Left cardiac atrium (tissue), 4 donors: ENCODE measurements around the gene NDUFB1. TPM values are rescaled to one million over a fixed set of nuclear protein-coding genes. Genes with fewer than 3 reads are reported as not detected.
A peak's percentile ranks its signal among the peaks of the same experiment; 100 is the strongest.

Experiments used
- ATAC-seq, 2 donors: fragments of 200-7000 bp; cut with Tn5 transposase; one replicate each; pipeline ENCODE4 v1.9.1; 2020; ENCODE audit warnings: mild to moderate bottlenecking in 2 of 2, moderate library complexity in 2 of 2
- DNase-seq: peaks from one replicate; pipeline ENCODE4 v3.0.0-alpha.2; 2020
- intact Hi-C, 2 donors: fragments of 100-400 bp; cut with DNase I; formaldehyde crosslinking; loops; one replicate each; pipeline versions ENCODE4 v1.14.1 to v1.15.1; 2022 to 2023
- long read RNA-seq: library from polyadenylated mRNA; unstranded; transcript quantifications from one replicate; pipeline ENCODE4 v2.0.0, GENCODE V29; 2021
- total RNA-seq, 2 donors: library from RNA; stranded (reverse); fragmentation: NEBNext Ultra II Directional; extraction: Animal tissue kit (Norgen Biotek cat#: 25700); gene quantifications; one replicate each; pipeline ENCODE4 v1.2.1, GENCODE V29; 2021
- donor health status: DM: no; HTN: yes; CAD: no.
- donor health status: DM: no; HTN: yes; CAD: no; lungs with severe emphysema.
- donor health status: DM: yes; HTN: yes; CAD: no.
- donor health status: Dilated cardiomyopathy.

NDUFB1 gene
- total RNA-seq: 100 to 1,000 TPM; 436 to 539 TPM
- long read RNA-seq, transcript NDUFB1-201 (3 exons, 528 nt): major isoform, 11 of 13 reads
- long read RNA-seq, partial matches to known transcripts: 1 of 13 reads
- long read RNA-seq, other reads (novel, unspliced or antisense): 0 of 13 reads

- intact Hi-C loops: no loop called here
- peak; percentile 91 for DNase-seq
- peak; percentile 93 for ATAC-seq
These were observed at the start of gene NDUFB1, which contains the start of gene CPSF2 for GRCh38 chr14:92121670-92122350. Gene NDUFB1 (minus strand): TSS chr14:92121706. CDS start chr14:92117637, 4,069 bp downstream. Gene CPSF2 (plus strand): TSS chr14:92121969. CDS start chr14:92130985, 9,016 bp downstream.

GRCh38 chr14:92164958-92165357 lies 43.5 kb upstream of the NDUFB1 start:
- ATAC-seq: no peak
- DNase-seq: no peak
- intact Hi-C loops: no loop called here

- DNase-seq (no peak), ATAC-seq (no peak)
- intact Hi-C loops: no loop called here
These were observed 40.0 kb upstream of the NDUFB1 start for GRCh38 chr14:92161521-92161920.

- intact Hi-C loops: no loop called here
- DNase-seq: no peak
- ATAC-seq: peak; percentile 63 to 72
These were observed 39.1 kb upstream of the NDUFB1 start for GRCh38 chr14:92160619-92161018.

GRCh38 chr14:92154283-92154942 lies 32.9 kb upstream of the NDUFB1 start:
- ATAC-seq: no peak
- intact Hi-C loops: no loop called here
- DNase-seq: no peak

- DNase-seq (no peak), ATAC-seq (no peak)
- intact Hi-C loops: no loop called here
These were observed 32.1 kb upstream of the NDUFB1 start for GRCh38 chr14:92153581-92153980.

- no peak for ATAC-seq
- DNase-seq: no peak
- intact Hi-C loops: loop anchor here in 1 of 2 donors (10.0 kb wide), 1 partner anchor 310 kb away; no protein-coding TSS in a partner anchor
These were observed 23.2 kb upstream of the NDUFB1 start for GRCh38 chr14:92144708-92145107.

GRCh38 chr14:92143962-92144361 lies 22.5 kb upstream of the NDUFB1 start:
- intact Hi-C loops: loop anchor here in 1 of 2 donors (10.0 kb wide), 1 partner anchor 311 kb away; no protein-coding TSS in a partner anchor
- DNase-seq: no peak
- no peak for ATAC-seq

- DNase-seq (no peak), ATAC-seq (no peak)
- intact Hi-C loops: loop anchor here in 1 of 2 donors (10.0 kb wide), 1 partner anchor 311 kb away; no protein-coding TSS in a partner anchor
These were observed 21.8 kb upstream of the NDUFB1 start for GRCh38 chr14:92143309-92143708.

- DNase-seq (no peak), ATAC-seq (no peak)
- intact Hi-C loops: loop anchor here in 1 of 2 donors (10.0 kb wide), 1 partner anchor 550 kb away; no protein-coding TSS in a partner anchor
These were observed 13.8 kb upstream of the NDUFB1 start for GRCh38 chr14:92135269-92135668.

- DNase-seq (no peak), ATAC-seq (no peak)
- intact Hi-C loops: loop anchor here in 1 of 2 donors (10.0 kb wide), 1 partner anchor 550 kb away; no protein-coding TSS in a partner anchor
These were observed 12.9 kb upstream of the NDUFB1 start for GRCh38 chr14:92134456-92134855.

GRCh38 chr14:92122761-92123160 lies 1.3 kb upstream of the NDUFB1 start:
- intact Hi-C loops: no loop called here
- DNase-seq: no peak
- no peak for ATAC-seq

- intact Hi-C loops: no loop called here
- ATAC-seq (peak; percentile 50 to 55), DNase-seq (no peak)
These were observed 808 bp upstream of the NDUFB1 start for GRCh38 chr14:92122351-92122677.

GRCh38 chr14:92121207-92121669 lies 268 bp downstream of the NDUFB1 start:
- DNase-seq: peak; percentile 61
- ATAC-seq: peak; percentile 56 to 57
- intact Hi-C loops: no loop called here

- DNase-seq: no peak
- no peak for ATAC-seq
- intact Hi-C loops: no loop called here
These were observed 12.0 kb downstream of the NDUFB1 start for GRCh38 chr14:92109490-92109889.

GRCh38 chr14:92108345-92109254 lies 12.9 kb downstream of the NDUFB1 start:
- no peak for DNase-seq
- no peak for ATAC-seq
- intact Hi-C loops: no loop called here

- peak; percentile 97 for ATAC-seq
- intact Hi-C loops: no loop called here
- peak; percentile 98 for DNase-seq
These were observed 15.2 kb downstream of the NDUFB1 start, which contains the start of gene ATXN3 for GRCh38 chr14:92106143-92106926. Gene ATXN3 (minus strand): TSS chr14:92106582. CDS start chr14:92106552, 30 bp downstream.

- ATAC-seq (peak; percentile 32 to 52), DNase-seq (peak; percentile 71)
- intact Hi-C loops: no loop called here
These were observed 15.7 kb downstream of the NDUFB1 start for GRCh38 chr14:92105893-92106142.
